Stimulated activated CD4-positive, alpha-beta T cell treated with anti-CD3 and anti-CD28 coated beads, Interleukin-12 subunit alpha, Interleukin-12 subunit beta, amount 100 ng/mL, for 24 hours (primary cell): ENCODE data around the gene TAGLN.

Source experiments
- DNase-seq, 2 experiments: peaks; one replicate each; pipeline ENCODE4 v3.0.0-alpha.2; 2020; ENCODE audit warnings: low read depth in 2 of 2

TAGLN gene

GRCh38 chr11:117230286-117230961 is 31.3 kb downstream of the TAGLN start:
- DNase-seq: peak; percentile 28 to 35

DNA sequence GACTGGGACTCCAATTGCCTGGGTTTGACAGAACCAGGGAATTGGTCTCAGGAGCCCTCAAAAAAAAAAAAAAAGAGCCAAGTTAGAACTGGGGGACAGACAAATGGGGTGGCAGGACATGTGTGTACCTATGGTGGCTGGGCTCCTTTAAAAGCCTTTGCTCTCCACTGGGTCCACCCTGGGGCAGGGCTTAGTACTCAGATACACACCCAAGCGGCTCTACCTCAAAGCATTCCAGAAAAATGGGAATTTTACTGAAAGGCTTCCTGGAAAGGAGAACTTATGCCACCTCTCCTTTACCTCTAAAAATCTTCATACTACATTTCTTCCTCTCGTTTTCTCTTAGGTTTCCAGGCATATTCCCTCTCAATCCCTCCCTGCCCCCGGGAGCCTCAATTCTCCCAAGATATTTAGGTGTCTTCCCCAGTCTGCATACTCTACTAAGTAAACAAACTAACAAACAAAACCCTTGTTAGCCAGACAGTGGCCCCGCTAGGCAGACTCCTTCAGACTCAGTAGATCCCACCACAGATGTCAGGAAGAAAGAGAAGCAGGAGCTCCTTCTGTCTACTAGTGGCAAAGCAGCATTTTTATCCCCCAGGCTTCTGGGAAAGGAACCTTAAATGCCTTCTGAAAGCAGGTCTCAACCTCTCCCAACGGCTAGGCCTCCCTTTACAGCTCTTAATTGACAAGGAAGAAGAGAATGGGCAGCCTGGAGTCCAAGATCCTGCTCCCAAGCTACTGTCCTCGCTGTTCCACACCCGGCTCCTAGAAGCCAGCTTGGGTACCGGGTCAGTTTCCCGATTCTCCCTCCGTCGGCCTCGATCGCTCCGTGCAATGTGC is 32.0 kb downstream of the TAGLN start:
- no peak for DNase-seq

- DNase-seq: peak; percentile 43 to 60
Measured at GRCh38 chr11:117231842-117232091, 32.6 kb downstream of the TAGLN start, which contains the start of gene PCSK7. PCSK7 (minus strand) TSS chr11:117232073; CDS start chr11:117229844, 2,229 bp downstream.

DNA sequence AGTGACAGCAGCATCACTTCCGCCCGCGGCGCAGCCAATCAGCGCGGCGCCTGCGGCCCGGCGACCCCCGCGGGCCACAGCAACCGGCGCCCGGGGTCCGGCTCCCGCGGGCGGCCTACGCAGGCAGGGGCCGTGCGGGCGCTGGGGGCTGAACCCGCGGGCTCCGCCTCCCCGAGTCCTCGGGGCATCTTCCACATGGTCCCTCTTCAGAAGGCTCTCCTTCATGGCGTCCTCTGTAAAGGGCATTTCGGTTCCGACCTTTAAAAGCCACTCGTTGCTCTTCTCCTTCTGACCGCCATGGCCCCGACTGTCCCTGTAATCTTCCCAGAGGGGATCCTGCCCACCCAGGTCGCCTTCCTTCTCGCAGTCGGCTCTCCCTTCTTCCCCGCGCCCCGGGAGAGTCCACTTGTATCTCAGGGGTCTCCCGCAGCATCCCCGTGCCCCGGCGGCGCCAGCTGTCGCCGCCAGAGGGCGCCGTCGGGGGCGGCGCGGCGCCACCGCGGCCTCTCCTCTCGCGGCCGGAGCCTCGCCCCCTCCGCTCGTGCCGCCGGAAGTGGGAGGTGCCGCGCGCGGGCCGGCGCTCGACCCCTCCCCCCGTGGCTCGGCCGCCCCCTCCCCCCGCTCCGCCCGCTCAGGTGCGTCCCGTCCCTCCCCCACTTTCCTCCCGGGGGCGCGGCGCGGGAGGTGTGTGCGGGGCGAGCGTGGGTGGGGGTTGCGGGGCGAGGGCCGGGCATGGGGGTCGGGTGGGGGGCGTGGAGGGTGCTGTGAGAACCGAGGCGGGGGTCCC is 33.1 kb downstream of the TAGLN start, which contains the start of gene RNF214:
RNF214 (plus strand) TSS at position 580 of the 787 bp plus-strand sequence. CDS start 1,602 bp downstream, outside the sequence.
- peak; percentile 60 to 62 for DNase-seq

GRCh38 chr11:117232911-117233409 is 33.8 kb downstream of the TAGLN start:
- DNase-seq: no peak

DNA sequence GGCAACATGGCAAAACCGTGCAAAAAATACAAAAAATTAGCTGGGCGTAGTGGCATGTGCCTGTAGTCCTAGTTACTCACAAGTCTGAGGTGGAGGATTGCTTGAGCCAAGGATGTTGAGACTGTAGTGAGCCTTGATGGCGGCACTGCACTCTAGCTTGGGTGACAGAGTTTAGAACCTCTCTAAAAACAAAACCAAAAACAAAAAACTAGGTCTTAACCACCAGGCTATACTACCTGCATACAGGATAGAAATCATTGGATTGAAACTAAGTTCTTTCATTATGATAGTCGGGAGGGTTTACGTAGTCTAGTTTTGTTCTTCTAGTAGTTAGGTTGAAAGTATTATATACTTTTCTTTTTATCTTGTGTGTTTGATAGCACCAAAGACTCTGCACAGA is 39.1 kb downstream of the TAGLN start:
- DNase-seq: no peak

GRCh38 chr11:117239295-117239694 is 40.1 kb downstream of the TAGLN start:
- DNase-seq: no peak

DNA sequence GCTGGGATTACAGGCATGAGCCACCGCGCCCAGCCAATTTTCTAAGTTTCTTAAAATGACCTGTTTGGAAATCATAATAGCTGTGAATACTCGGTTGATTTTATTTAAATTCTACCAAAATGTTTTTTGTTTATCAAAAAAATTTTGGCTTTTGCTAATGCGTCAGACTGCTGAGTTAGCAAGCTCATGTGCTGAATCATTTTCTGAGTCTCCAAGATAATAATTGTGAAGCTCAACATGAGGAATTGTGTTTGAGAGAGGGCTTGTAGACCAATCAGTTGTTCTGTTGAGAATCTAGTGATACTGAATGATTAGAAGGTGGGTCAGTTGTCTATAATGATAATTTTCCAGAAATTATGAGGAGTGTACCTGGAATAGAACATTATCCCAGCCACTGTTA is 49.2 kb downstream of the TAGLN start:
- DNase-seq: no peak

DNA sequence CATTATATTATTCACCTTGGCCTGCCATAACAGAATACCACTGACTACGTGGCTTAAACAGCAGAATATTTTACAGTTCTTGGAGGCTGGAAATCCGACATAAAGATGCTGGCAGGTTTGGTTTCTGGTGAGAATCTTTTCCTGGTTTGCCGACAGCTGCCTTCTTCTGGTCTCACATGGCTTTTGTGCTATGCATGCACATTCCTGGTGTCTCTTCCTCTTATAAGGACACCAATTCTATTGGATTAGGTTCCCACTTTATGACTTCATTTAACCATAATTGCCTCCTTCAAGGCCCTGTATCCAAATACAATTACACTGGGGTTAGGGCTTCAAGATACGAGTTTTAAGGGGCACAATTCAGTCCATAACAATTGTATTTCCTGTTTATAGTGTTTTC is 50.4 kb downstream of the TAGLN start:
- DNase-seq: no peak

- no peak for DNase-seq
Measured at GRCh38 chr11:117251506-117251905, 52.3 kb downstream of the TAGLN start.

DNA sequence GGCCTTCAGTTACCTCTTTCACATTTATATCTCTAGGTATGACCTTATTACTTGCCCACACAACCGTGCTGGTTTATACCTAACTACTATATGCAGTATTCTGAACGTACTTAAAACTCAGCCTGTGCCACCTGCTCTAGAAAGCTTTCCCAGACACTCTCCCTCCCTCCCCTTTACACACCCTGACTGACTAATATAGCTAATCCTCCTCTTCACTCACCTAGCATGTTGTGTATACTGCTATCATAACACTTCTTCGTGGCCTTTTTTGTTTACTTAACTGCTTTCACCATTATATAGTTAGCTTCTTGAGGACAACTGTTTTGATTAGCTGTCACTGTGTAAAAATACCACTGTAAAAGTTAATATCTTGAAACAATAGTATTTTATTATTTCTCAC is 56.8 kb downstream of the TAGLN start:
- no peak for DNase-seq

DNA sequence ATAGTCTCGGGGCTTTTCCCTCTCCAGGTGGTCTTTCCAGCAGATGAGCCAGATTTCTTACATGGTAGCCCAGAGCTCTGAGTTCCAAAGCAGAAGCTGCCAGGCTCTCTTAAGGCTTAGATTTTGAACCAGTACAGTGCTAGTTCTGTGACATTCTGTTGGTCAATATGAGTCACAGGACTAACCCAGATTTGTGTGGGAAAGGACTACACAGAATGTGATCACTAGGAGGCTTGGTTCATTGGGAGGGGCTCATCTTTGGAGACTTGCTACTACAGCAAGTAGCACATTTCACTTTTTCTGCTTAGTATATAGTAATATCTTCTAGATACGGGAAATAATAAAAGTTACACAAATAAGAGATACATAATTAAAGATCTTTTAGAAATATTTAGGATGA is 57.4 kb downstream of the TAGLN start:
- no peak for DNase-seq
